HepG2 (cell line): ENCODE measurements around the gene EXOC3. TPM values are rescaled to one million over a fixed set of nuclear protein-coding genes. Genes with fewer than 3 reads are reported as not detected.

ENCODE experiments used
- ARID5B ChIP-seq: IDR thresholded peaks from 2 replicates; pipeline ENCODE4 v1.4.0; 2020; ENCODE audit warnings: mild to moderate bottlenecking, missing genetic modification reagents
- ATF4 ChIP-seq, 2 experiments: fragments of 450-650 bp in 1 of 2; sonication (generic) in 1 of 2; formaldehyde crosslinking; IDR thresholded peaks; 2 replicates each; pipeline versions ENCODE4 v1.5.0 to v1.8.0; 2020 to 2022; ENCODE audit warnings: mild to moderate bottlenecking in 1 of 2, missing genetic modification reagents in 1 of 2
- ATF7 ChIP-seq, 2 experiments: fragments of 450-650 bp in 1 of 2; sonication (generic) in 1 of 2; formaldehyde crosslinking in 1 of 2; IDR thresholded peaks; 2 replicates each; pipeline versions ENCODE4 v1.4.0 to v1.6.1; 2016 to 2020; ENCODE audit warnings: antibody characterized with exemption in 1 of 2, mild to moderate bottlenecking in 1 of 2, missing genetic modification reagents in 1 of 2
- EEA1 ChIP-seq: sonication (generic); formaldehyde crosslinking; IDR thresholded peaks from 2 replicates; pipeline ENCODE4 v1.5.1; 2020; ENCODE audit warnings: mild to moderate bottlenecking, missing genetic modification reagents, borderline replicate concordance
- ERF ChIP-seq: IDR thresholded peaks from 2 replicates; pipeline ENCODE4 v1.6.1; 2018; ENCODE audit warnings: missing biosample characterization, missing genetic modification reagents
- HNF4G ChIP-seq, 2 experiments: sonication (generic) in 1 of 2; formaldehyde crosslinking in 1 of 2; IDR thresholded peaks; 2 replicates each; pipeline versions ENCODE4 v1.4.0 to v1.6.1; 2011 to 2020; ENCODE audit warnings: borderline replicate concordance in 2 of 2, low read depth in 2 of 2, mild to moderate bottlenecking in 2 of 2, low read length in 1 of 2, missing genetic modification reagents in 1 of 2, moderate library complexity in 1 of 2
- KAT7 ChIP-seq: IDR thresholded peaks from 2 replicates; pipeline ENCODE4 v1.6.1; 2018; ENCODE audit warnings: borderline replicate concordance, missing compliant biosample characterization
- MAX ChIP-seq: IDR thresholded peaks from 2 replicates; pipeline ENCODE4 v1.6.1; 2012; ENCODE audit warnings: inconsistent platforms
- MED8 ChIP-seq: sonication (generic); formaldehyde crosslinking; IDR thresholded peaks from 2 replicates; pipeline ENCODE4 v1.8.1; 2023; ENCODE audit warnings: mild to moderate bottlenecking, missing genetic modification reagents; ENCODE audit not compliant: insufficient replicate concordance
- MEF2D ChIP-seq: sonication (generic); formaldehyde crosslinking; IDR thresholded peaks from 2 replicates; pipeline ENCODE4 v1.5.1; 2020; ENCODE audit warnings: mild to moderate bottlenecking, missing genetic modification reagents
- MXD1 ChIP-seq: sonication (generic); formaldehyde crosslinking; IDR thresholded peaks from 2 replicates; pipeline ENCODE4 v1.4.0; 2020; ENCODE audit warnings: mild to moderate bottlenecking, missing genetic modification reagents
- RBAK ChIP-seq: sonication (generic); formaldehyde crosslinking; IDR thresholded peaks from 2 replicates; pipeline ENCODE4 v1.5.1; 2020; ENCODE audit warnings: mild to moderate bottlenecking, missing genetic modification reagents
- SIN3A ChIP-seq: IDR thresholded peaks from 2 replicates; pipeline ENCODE4 v1.6.1; 2011; ENCODE audit warnings: low read depth, mild to moderate bottlenecking, control low read depth, low read length, borderline replicate concordance
- SNAI1 ChIP-seq: sonication (generic); formaldehyde crosslinking; IDR thresholded peaks from 2 replicates; pipeline ENCODE4 v1.5.0; 2020; ENCODE audit warnings: mild to moderate bottlenecking, missing genetic modification reagents, borderline replicate concordance
- SPEN ChIP-seq: sonication (generic); formaldehyde crosslinking; IDR thresholded peaks from 2 replicates; pipeline ENCODE4 v1.5.1; 2020; ENCODE audit warnings: low read depth, mild to moderate bottlenecking, missing genetic modification reagents
- YY1 ChIP-seq: IDR thresholded peaks from 2 replicates; pipeline ENCODE4 v1.6.1; 2011; ENCODE audit warnings: low read length, low read depth, moderate library complexity, mild to moderate bottlenecking; ENCODE audit not compliant: insufficient read depth, insufficient replicate concordance
- ZFP62 ChIP-seq: sonication (generic); formaldehyde crosslinking; IDR thresholded peaks from 2 replicates; pipeline ENCODE4 v1.4.0; 2020; ENCODE audit warnings: missing genetic modification reagents
- ZKSCAN1 ChIP-seq: fragments of 150-350 bp; IDR thresholded peaks from 2 replicates; pipeline ENCODE4 v1.6.1; 2014; ENCODE audit warnings: low read length
- ZKSCAN5 ChIP-seq: sonication (generic); formaldehyde crosslinking; IDR thresholded peaks from 2 replicates; pipeline ENCODE4 v1.5.1; 2020; ENCODE audit warnings: mild to moderate bottlenecking, missing genetic modification reagents
- ZNF446 ChIP-seq: sonication (generic); formaldehyde crosslinking; IDR thresholded peaks from 2 replicates; pipeline ENCODE4 v1.5.0; 2020; ENCODE audit warnings: mild to moderate bottlenecking, missing genetic modification reagents
- ZNF652 ChIP-seq: IDR thresholded peaks from 2 replicates; pipeline ENCODE4 v1.6.1; 2016; ENCODE audit warnings: low read depth, borderline replicate concordance
- ZNF777 ChIP-seq: sonication (generic); formaldehyde crosslinking; IDR thresholded peaks from 2 replicates; pipeline ENCODE4 v1.4.0; 2020; ENCODE audit warnings: missing genetic modification reagents
- polyA plus RNA-seq, 8 experiments: library from polyadenylated mRNA; depleted of rRNA in 3 of 8; stranded (reverse) in 7 of 8; unstranded in 1 of 8; fragments of >200 nt; fragmentation: Illumina TruSeq in 4 of 8; extraction: Trizol in 4 of 8; gene quantifications; 2 replicates each; pipeline versions ENCODE4 v1.2.1 to v1.2.3, GENCODE V29; 2011 to 2016; ENCODE audit warnings: low read depth in 4 of 8, missing spikeins in 1 of 8, mixed read lengths in 1 of 8; ENCODE audit not compliant: insufficient read depth in 1 of 8
- total RNA-seq, 5 experiments: library from RNA; depleted of rRNA; stranded (reverse); fragments of >200 nt; fragmentation: Illumina TruSeq; extraction: Trizol; gene quantifications; 2 replicates each; pipeline ENCODE4 v1.2.3, GENCODE V29; 2016; ENCODE audit warnings: low read depth in 1 of 5

The EXOC3 gene
- total and polyA plus RNA-seq, 2 of the 13 experiments (the other 11 are each of a cell fraction or from before 2014, with no cell fraction given), result 9.2 to 20.5 TPM

- TF ChIP-seq SPEN (CRISPR knock-in tag), result peak; percentile 79
- TF ChIP-seq SIN3A, result peak; percentile 74; the same call in 1 of the 2 replicates
- TF ChIP-seq RBAK (CRISPR knock-in tag), result no peak
- no peak for TF ChIP-seq HNF4G (IDR thresholded peaks at IDR 0.05; ENCODE audit: borderline replicate concordance, low read depth, low read length)
- TF ChIP-seq HNF4G (CRISPR knock-in tag; IDR thresholded peaks at IDR 0.05; ENCODE audit: borderline replicate concordance, low read depth), result 0 out of 2 replicates have a peak, but pooled peaks have one; percentile 19
- peak; percentile 44; the same call in 1 of the 2 replicates for TF ChIP-seq ZNF777 (CRISPR knock-in tag)
- no peak for TF ChIP-seq ZKSCAN5 (CRISPR knock-in tag)
- TF ChIP-seq ARID5B (CRISPR knock-in tag), result peak; percentile 6; the same call in 1 of the 2 replicates
- 0 out of 2 replicates have a peak, but pooled peaks have one; percentile 23 for TF ChIP-seq MEF2D (CRISPR knock-in tag)
- peak; percentile 81 for TF ChIP-seq MXD1 (CRISPR knock-in tag)
- TF ChIP-seq ZNF446 (CRISPR knock-in tag), result no peak
- no peak for TF ChIP-seq ATF7 (IDR thresholded peaks at IDR 0.05)
- 0 out of 2 replicates have a peak, but pooled peaks have one; percentile 37 for TF ChIP-seq ATF7 (CRISPR knock-in tag; IDR thresholded peaks at IDR 0.05)
- peak; percentile 53 for TF ChIP-seq YY1
- no peak for TF ChIP-seq ZFP62 (CRISPR knock-in tag)
- peak; percentile 43 for TF ChIP-seq MED8 (CRISPR knock-in tag)
- TF ChIP-seq SNAI1 (CRISPR knock-in tag), result peak; percentile 96; the same call in 1 of the 2 replicates
- no peak for TF ChIP-seq ZKSCAN1
- no peak for TF ChIP-seq EEA1 (CRISPR knock-in tag)
- no peak for TF ChIP-seq ZNF652
- TF ChIP-seq ERF (CRISPR knock-in tag), result peak; percentile 57; the same call in 1 of the 2 replicates
- TF ChIP-seq KAT7 (CRISPR knock-in tag), result peak; percentile 68; the same call in 1 of the 2 replicates
- TF ChIP-seq MAX, result peak; percentile 72
- no peak for TF ChIP-seq ATF4 (CRISPR knock-in tag; IDR thresholded peaks at IDR 0.05)
Measured at GRCh38 chr5:442335-443238, at the start of gene EXOC3 (continued).
